Measurements from ENCODE around the gene GOLGA1.

- TF ChIP-seq CTCF (IDR thresholded peaks at IDR 0.05; ENCODE audit: insufficient read depth, low read length) (no peak), POLR2AphosphoS5 (IDR thresholded peaks at IDR 0.05; ENCODE audit: low read depth) (no peak)
Observed at GRCh38 chr9:124939944-124940343, 939 bp downstream of the GOLGA1 start.

Measured in HL-60 (cell line).